Upper lobe of left lung (tissue), 6 donors: ENCODE data around the gene OR8D4. TPM values are rescaled to one million over a fixed set of nuclear protein-coding genes. Genes with fewer than 3 reads are reported as not detected.

Experiments
- ATAC-seq, 2 donors: fragments of 200-7000 bp; cut with Tn5 transposase; one replicate each; pipeline ENCODE4 v1.9.1; 2022; ENCODE audit warnings: mild to moderate bottlenecking in 2 of 2, moderate library complexity in 2 of 2; ENCODE audit not compliant: low FRiP score in 2 of 2
- DNase-seq, 2 donors: peaks; one replicate each; pipeline ENCODE4 v3.0.0-alpha.2; 2019 to 2020
- H3K27ac ChIP-seq, 4 donors: fragments of 200-600 bp; sonication (generic); one replicate each; pipeline ENCODE4 v1.5.1; 2016 to 2019
- H3K27me3 ChIP-seq, 4 donors: fragments of 200-600 bp; sonication (generic); one replicate each; pipeline ENCODE4 v1.5.1; 2017 to 2019
- H3K36me3 ChIP-seq, 4 donors: fragments of 200-600 bp; sonication (generic); one replicate each; pipeline ENCODE4 v1.5.1; 2016 to 2019
- H3K4me1 ChIP-seq, 4 donors: fragments of 200-600 bp; sonication (generic); one replicate each; pipeline ENCODE4 v1.5.1; 2018 to 2019
- H3K4me3 ChIP-seq, 4 donors: fragments of 200-600 bp; sonication (generic); one replicate each; pipeline ENCODE4 v1.5.1; 2017 to 2019; ENCODE audit warnings: mild to moderate bottlenecking in 2 of 4, moderate library complexity in 1 of 4
- H3K9me3 ChIP-seq, 4 donors: fragments of 200-600 bp; sonication (generic); one replicate each; pipeline ENCODE4 v1.5.1; 2018 to 2019
- EP300 ChIP-seq, 4 donors: sonication (generic); formaldehyde crosslinking; IDR thresholded peaks; one replicate each; pipeline ENCODE4 v1.5.1; 2017; ENCODE audit warnings: antibody characterized with exemption in 4 of 4, control low read depth in 2 of 4
- POLR2A ChIP-seq, 4 donors: fragments of 450-650 bp; IDR thresholded peaks; one replicate each; pipeline ENCODE4 v1.5.1; 2016 to 2017; ENCODE audit warnings: antibody characterized with exemption in 4 of 4, mild to moderate bottlenecking in 2 of 4
- POLR2AphosphoS5 ChIP-seq, 2 donors: sonication (generic); formaldehyde crosslinking; IDR thresholded peaks; one replicate each; pipeline ENCODE4 v1.5.1; 2017; ENCODE audit warnings: antibody characterized with exemption in 2 of 2
- WGBS, 2 donors: methylation state at CpG; one replicate each; pipeline ENCODE4 v1.1.5; 2017 to 2018; 5-methylcytosine and 5-hydroxymethylcytosine counted together
- total RNA-seq, 6 donors: library from RNA; depleted of rRNA in 4 of 6; stranded (reverse); fragments of >200 nt in 4 of 6; gene quantifications; one replicate each; pipeline versions ENCODE4 v1.1.0 to v1.2.1, GENCODE V29; 2016 to 2021
- TF ChIP-seq, protein P1 (sequence below), 6 experiments: fragments of 450-650 bp in 4 of 6; fragments of 200-600 bp in 2 of 6; sonication (generic) in 2 of 6; IDR thresholded peaks; one replicate each; pipeline ENCODE4 v1.5.1; 2016 to 2019; ENCODE audit warnings: antibody characterized with exemption in 6 of 6
- donor health status: DM: no; HTN: no; CAD: no; lungs with moderate emphysema.
- donor health status: DM: no; HTN: yes; CAD: no; lungs with severe emphysema.

The OR8D4 gene
- total RNA-seq, 6 donors from 2014 or later, result not detected

DNA sequence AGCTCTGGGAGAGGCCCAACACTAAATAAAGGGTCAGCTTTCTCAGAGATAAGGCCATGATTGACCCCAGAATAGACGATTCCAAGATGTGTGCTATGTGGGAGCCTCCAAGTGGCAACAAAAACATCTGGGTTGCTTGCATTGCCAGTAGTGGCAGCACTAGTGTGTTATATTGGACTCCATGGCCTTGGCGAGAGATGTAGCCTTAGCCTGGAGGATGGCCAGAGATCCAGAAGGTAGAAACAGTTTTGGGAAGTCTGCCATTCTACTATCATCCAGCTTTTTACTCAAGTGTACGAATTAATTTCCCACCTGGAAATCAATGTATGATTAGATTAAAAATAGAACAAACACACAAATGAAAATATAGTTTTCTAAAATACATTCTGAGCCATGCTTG is 3.0 kb downstream of the OR8D4 start:
- ATAC-seq (no peak), DNase-seq (no peak)
- WGBS, 2 donors, result 61 to 80% methylated on average over 3 of the region's 3 CpGs
- Histone ChIP-seq H3K4me1 (no peaks in the 10 kb centered on the region), H3K4me3 (no peak overlapping the region), H3K27me3 (no peaks in the 10 kb centered on the region), H3K36me3 (no peaks in the 10 kb centered on the region), H3K9me3 (no peaks in the 10 kb centered on the region), H3K27ac (no peak overlapping the region)
- TF ChIP-seq, protein P1, sequence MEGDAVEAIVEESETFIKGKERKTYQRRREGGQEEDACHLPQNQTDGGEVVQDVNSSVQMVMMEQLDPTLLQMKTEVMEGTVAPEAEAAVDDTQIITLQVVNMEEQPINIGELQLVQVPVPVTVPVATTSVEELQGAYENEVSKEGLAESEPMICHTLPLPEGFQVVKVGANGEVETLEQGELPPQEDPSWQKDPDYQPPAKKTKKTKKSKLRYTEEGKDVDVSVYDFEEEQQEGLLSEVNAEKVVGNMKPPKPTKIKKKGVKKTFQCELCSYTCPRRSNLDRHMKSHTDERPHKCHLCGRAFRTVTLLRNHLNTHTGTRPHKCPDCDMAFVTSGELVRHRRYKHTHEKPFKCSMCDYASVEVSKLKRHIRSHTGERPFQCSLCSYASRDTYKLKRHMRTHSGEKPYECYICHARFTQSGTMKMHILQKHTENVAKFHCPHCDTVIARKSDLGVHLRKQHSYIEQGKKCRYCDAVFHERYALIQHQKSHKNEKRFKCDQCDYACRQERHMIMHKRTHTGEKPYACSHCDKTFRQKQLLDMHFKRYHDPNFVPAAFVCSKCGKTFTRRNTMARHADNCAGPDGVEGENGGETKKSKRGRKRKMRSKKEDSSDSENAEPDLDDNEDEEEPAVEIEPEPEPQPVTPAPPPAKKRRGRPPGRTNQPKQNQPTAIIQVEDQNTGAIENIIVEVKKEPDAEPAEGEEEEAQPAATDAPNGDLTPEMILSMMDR (IDR thresholded peaks at IDR 0.05), result no peak
- no peak for TF ChIP-seq EP300 (IDR thresholded peaks at IDR 0.05)

DNA sequence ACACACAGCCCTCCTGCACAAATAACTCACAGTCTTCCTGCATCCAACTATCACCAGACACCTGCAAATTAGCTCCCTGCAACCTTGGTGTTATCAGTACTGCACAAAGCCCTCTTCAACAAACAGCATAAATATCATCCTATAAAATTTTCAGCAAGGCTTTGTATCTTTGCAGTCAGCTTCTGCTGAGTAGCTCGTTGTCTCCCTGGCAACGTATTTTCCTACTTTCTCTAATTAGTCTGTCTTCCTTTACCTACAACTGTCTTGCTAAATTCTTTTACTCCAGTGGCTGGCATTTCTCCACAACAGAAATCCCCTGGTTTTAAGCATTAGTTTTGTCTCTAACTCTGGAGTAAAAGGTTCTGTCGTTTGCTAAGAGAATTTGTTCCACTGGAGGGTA is 3.9 kb downstream of the OR8D4 start:
- Histone ChIP-seq H3K9me3 (no peaks in the 10 kb centered on the region), H3K4me1 (no peaks in the 10 kb centered on the region), H3K27ac (no peak overlapping the region), H3K36me3 (no peaks in the 10 kb centered on the region), H3K4me3 (no peak overlapping the region), H3K27me3 (no peaks in the 10 kb centered on the region)
- 74 to 75% methylated on average over 3 of the region's 3 CpGs for WGBS, 2 donors
- DNase-seq (no peak), ATAC-seq (no peak)
- TF ChIP-seq POLR2AphosphoS5 (IDR thresholded peaks at IDR 0.05) (no peak), POLR2A (IDR thresholded peaks at IDR 0.05) (no peak), EP300 (IDR thresholded peaks at IDR 0.05) (no peak)
- TF ChIP-seq, protein P1 (IDR thresholded peaks at IDR 0.05), result no peak

DNA sequence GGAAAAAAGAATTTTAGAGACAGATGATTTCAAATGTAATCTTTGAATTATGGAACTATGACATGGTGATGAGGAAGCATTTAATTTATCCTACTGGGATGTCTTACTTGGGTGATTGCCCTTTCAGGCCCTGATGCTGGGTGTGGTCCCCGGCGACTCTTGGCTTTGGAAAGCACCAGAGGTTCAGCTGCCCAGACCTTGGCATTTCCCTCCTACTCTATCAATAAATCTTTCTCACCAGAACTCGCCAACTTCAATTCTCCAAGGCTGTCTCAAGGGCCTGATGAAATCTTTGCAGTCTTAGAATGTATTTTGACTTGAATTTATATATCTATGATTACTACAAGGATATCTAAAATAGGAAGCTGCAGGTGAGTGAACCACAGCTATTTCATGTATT is 19.0 kb downstream of the OR8D4 start:
- ATAC-seq (no peak), DNase-seq (no peak)
- no peaks in the 10 kb centered on the region for H3K9me3 ChIP-seq
- no peaks in the 10 kb centered on the region for H3K4me1 ChIP-seq
- no peaks in the 10 kb centered on the region for H3K27me3 ChIP-seq
- TF ChIP-seq POLR2A (IDR thresholded peaks at IDR 0.05) (no peak), POLR2AphosphoS5 (IDR thresholded peaks at IDR 0.05) (no peak)
- TF ChIP-seq, protein P1 (IDR thresholded peaks at IDR 0.05), result no peak
- no peak overlapping the region for H3K4me3 ChIP-seq
- WGBS, 2 donors, result 73 to 79% methylated on average over 3 of the region's 3 CpGs
- H3K36me3 ChIP-seq, result no peaks in the 10 kb centered on the region
- no peak overlapping the region for H3K27ac ChIP-seq

DNA sequence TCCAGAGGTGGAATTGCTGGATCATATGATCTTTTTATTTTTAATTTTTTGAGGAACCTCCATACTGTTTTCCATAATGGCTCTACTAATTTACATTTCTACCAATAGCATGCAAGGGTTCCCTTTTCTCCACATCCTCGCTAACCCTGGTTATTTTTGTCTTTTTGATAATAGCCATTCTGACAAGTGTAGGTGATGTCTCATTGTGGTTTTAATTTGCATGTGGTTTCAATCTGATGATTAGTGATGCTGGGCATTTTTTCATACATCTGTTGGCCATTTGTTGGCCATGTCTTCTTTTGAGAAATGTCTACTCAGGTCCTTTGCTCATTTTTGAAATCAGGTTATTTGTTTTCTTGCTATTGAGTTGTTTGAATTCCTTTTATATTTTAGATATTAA is 22.1 kb downstream of the OR8D4 start:
- Histone ChIP-seq H3K4me3 (no peak overlapping the region), H3K4me1 (no peaks in the 10 kb centered on the region), H3K27ac (no peak overlapping the region), H3K9me3 (no peaks in the 10 kb centered on the region), H3K27me3 (no peaks in the 10 kb centered on the region), H3K36me3 (no peaks in the 10 kb centered on the region)
- 71 to 92% methylated on average over 1 of the region's 1 CpG for WGBS, 2 donors
- ATAC-seq (no peak), DNase-seq (no peak)
- TF ChIP-seq, protein P1 (IDR thresholded peaks at IDR 0.05), result no peak
- TF ChIP-seq POLR2A (IDR thresholded peaks at IDR 0.05), result no peak
- no peak for TF ChIP-seq EP300 (IDR thresholded peaks at IDR 0.05)
- no peak for TF ChIP-seq POLR2AphosphoS5 (IDR thresholded peaks at IDR 0.05)

DNA sequence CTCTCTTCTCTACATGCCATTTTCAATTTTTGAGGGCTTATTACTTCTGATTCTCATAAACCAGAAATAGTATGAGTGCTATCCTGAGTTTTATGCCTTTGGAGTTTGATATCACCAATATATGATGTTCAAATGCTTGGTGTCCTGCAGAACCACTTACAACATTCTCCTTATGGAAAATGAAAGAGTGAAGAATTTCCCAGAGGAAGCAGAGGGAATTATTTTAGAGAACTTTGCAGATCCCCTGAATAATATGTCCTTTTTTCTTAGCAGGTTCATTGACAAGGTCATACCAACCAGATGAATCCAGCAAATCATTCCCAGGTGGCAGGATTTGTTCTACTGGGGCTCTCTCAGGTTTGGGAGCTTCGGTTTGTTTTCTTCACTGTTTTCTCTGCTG is 37.4 kb downstream of the OR8D4 start, which contains the start of gene OR4D5:
OR4D5 (plus strand) TSS at position 301 of the 400 bp plus-strand sequence; CDS start at position 301, 0 bp downstream.
- H3K27me3 ChIP-seq, result no peaks in the 10 kb centered on the region
- H3K27ac ChIP-seq, result no peak within 1 kb of the TSS
- H3K4me1 ChIP-seq, result no peaks in the 10 kb centered on the region
- no peak within 1 kb of the TSS for H3K4me3 ChIP-seq
- no peaks in the 10 kb centered on the region for H3K36me3 ChIP-seq
- H3K9me3 ChIP-seq, result no peaks in the 10 kb centered on the region
- TF ChIP-seq POLR2AphosphoS5 (IDR thresholded peaks at IDR 0.05), result no peak
- TF ChIP-seq, protein P1 (IDR thresholded peaks at IDR 0.05), result no peak
- no peak for TF ChIP-seq POLR2A (IDR thresholded peaks at IDR 0.05)
- no peak for TF ChIP-seq EP300 (IDR thresholded peaks at IDR 0.05)
- no peak for DNase-seq
- no peak for ATAC-seq
- 86 to 88% methylated on average over 1 of the region's 1 CpG for WGBS, 2 donors
